Liver (tissue), 9 donors: ENCODE measurements around the gene ANKRD23. TPM values are rescaled to one million over a fixed set of nuclear protein-coding genes. Genes with fewer than 3 reads are reported as not detected.

Experiments
- DNase-seq: peaks from one replicate; pipeline ENCODE4 v3.0.0-alpha.2; 2017; ENCODE audit warnings: low spot score
- H3K27ac ChIP-seq, 2 donors: one replicate each; pipeline ENCODE4 v1.7.0; 2013; ENCODE audit warnings: inconsistent platforms in 2 of 2, low read length in 2 of 2, control low read depth in 1 of 2, low read depth in 1 of 2, mild to moderate bottlenecking in 1 of 2
- H3K27me3 ChIP-seq, 4 donors: one replicate each; pipeline versions ENCODE4 v1.6.1 to v1.7.0; 2013; ENCODE audit warnings: low read length in 3 of 4, inconsistent platforms in 1 of 4, mild to moderate bottlenecking in 1 of 4, moderate library complexity in 1 of 4; ENCODE audit not compliant: control insufficient read depth in 4 of 4, insufficient read depth in 4 of 4
- H3K36me3 ChIP-seq, 4 donors: one replicate each; pipeline versions ENCODE4 v1.6.1 to v1.7.0; 2013; ENCODE audit warnings: low read length in 3 of 4, mild to moderate bottlenecking in 3 of 4, low read depth in 1 of 4, moderate library complexity in 1 of 4; ENCODE audit not compliant: control insufficient read depth in 4 of 4, insufficient read depth in 3 of 4
- H3K4me1 ChIP-seq, 4 donors: one replicate each; pipeline versions ENCODE4 v1.6.1 to v1.7.0; 2013; ENCODE audit warnings: low read length in 3 of 4, mild to moderate bottlenecking in 3 of 4, moderate library complexity in 1 of 4; ENCODE audit not compliant: control insufficient read depth in 4 of 4, insufficient read depth in 4 of 4
- H3K4me3 ChIP-seq, 3 donors: one replicate each; pipeline versions ENCODE4 v1.6.1 to v1.7.0; 2013; ENCODE audit warnings: low read length in 3 of 3, control low read depth in 1 of 3, low read depth in 1 of 3, mild to moderate bottlenecking in 1 of 3
- H3K9ac ChIP-seq, 2 donors: one replicate each; pipeline ENCODE4 v1.7.0; 2013; ENCODE audit warnings: low read length in 2 of 2, mild to moderate bottlenecking in 2 of 2, moderate library complexity in 2 of 2, control low read depth in 1 of 2, low read depth in 1 of 2
- H3K9me3 ChIP-seq, 4 donors: one replicate each; pipeline versions ENCODE4 v1.6.1 to v1.7.0; 2013; ENCODE audit warnings: low read length in 3 of 4; ENCODE audit not compliant: control insufficient read depth in 4 of 4
- ATF3 ChIP-seq: IDR thresholded peaks from 2 replicates; pipeline ENCODE4 v1.6.1; 2016; ENCODE audit warnings: antibody characterized with exemption
- CTCF ChIP-seq: fragments of 150-350 bp; IDR thresholded peaks from 2 replicates; pipeline ENCODE4 v1.5.1; 2017; ENCODE audit warnings: improper control_type of control experiment, low read depth, low read length; ENCODE audit not compliant: missing input control
- EGR1 ChIP-seq, 2 donors: IDR thresholded peaks; 2 replicates each; pipeline ENCODE4 v1.6.1; 2016 to 2018; ENCODE audit warnings: antibody characterized with exemption in 2 of 2, low read depth in 2 of 2
- FOXA1 ChIP-seq: IDR thresholded peaks from 2 replicates; pipeline ENCODE4 v1.6.1; 2016; ENCODE audit warnings: antibody characterized with exemption
- FOXA2 ChIP-seq: IDR thresholded peaks from 2 replicates; pipeline ENCODE4 v1.6.1; 2016; ENCODE audit warnings: antibody characterized with exemption
- GABPA ChIP-seq, 2 donors: IDR thresholded peaks in 1 of 2; conservative IDR thresholded peaks in 1 of 2; 2 replicates each; pipeline ENCODE4 v1.6.1; 2016; ENCODE audit warnings: antibody characterized with exemption in 2 of 2, mild to moderate bottlenecking in 1 of 2, moderate library complexity in 1 of 2
- HNF4A ChIP-seq, 2 donors: conservative IDR thresholded peaks; 2 replicates each; pipeline ENCODE4 v1.6.1; 2016; ENCODE audit warnings: antibody characterized with exemption in 2 of 2, mild to moderate bottlenecking in 2 of 2
- HNF4G ChIP-seq: IDR thresholded peaks from 2 replicates; pipeline ENCODE4 v1.6.1; 2016; ENCODE audit warnings: antibody characterized with exemption
- JUND ChIP-seq, 2 donors: IDR thresholded peaks; 2 replicates each; pipeline ENCODE4 v1.6.1; 2016; ENCODE audit warnings: antibody characterized with exemption in 2 of 2
- MAX ChIP-seq: IDR thresholded peaks from 2 replicates; pipeline ENCODE4 v1.6.1; 2016; ENCODE audit warnings: antibody characterized with exemption
- NR2F2 ChIP-seq: IDR thresholded peaks from 2 replicates; pipeline ENCODE4 v1.6.1; 2016; ENCODE audit warnings: antibody characterized with exemption
- RAD21 ChIP-seq, 2 donors: IDR thresholded peaks; 2 replicates each; pipeline ENCODE4 v1.6.1; 2016; ENCODE audit warnings: antibody characterized with exemption in 2 of 2, mild to moderate bottlenecking in 2 of 2
- REST ChIP-seq: IDR thresholded peaks from 2 replicates; pipeline ENCODE4 v1.6.1; 2016; ENCODE audit warnings: antibody characterized with exemption, mild to moderate bottlenecking
- RXRA ChIP-seq, 2 donors: IDR thresholded peaks; 2 replicates each; pipeline ENCODE4 v1.6.1; 2017 to 2018; ENCODE audit warnings: antibody characterized with exemption in 2 of 2, mild to moderate bottlenecking in 1 of 2
- SP1 ChIP-seq: IDR thresholded peaks from 2 replicates; pipeline ENCODE4 v1.6.1; 2018; ENCODE audit warnings: antibody characterized with exemption, mild to moderate bottlenecking
- TAF1 ChIP-seq: conservative IDR thresholded peaks from 2 replicates; pipeline ENCODE4 v1.6.1; 2016; ENCODE audit warnings: antibody characterized with exemption, mild to moderate bottlenecking
- YY1 ChIP-seq: IDR thresholded peaks from 2 replicates; pipeline ENCODE4 v1.6.1; 2016; ENCODE audit warnings: antibody characterized with exemption, mild to moderate bottlenecking
- ZBTB33 ChIP-seq: IDR thresholded peaks from 2 replicates; pipeline ENCODE4 v1.6.1; 2016; ENCODE audit warnings: antibody characterized with exemption
- WGBS: extraction: QIAGEN DNeasy Blood & Tissue Kit; methylation state at CpG from one replicate; pipeline ENCODE4 v1.1.7; 2013; 5-methylcytosine and 5-hydroxymethylcytosine counted together
- polyA plus RNA-seq, 2 donors: library from polyadenylated mRNA; stranded (reverse) in 1 of 2; unstranded in 1 of 2; fragments of 200-250 nt in 1 of 2; fragments of >200 nt in 1 of 2; fragmentation: Nextera tagmentation in 1 of 2; extraction: Ambion mirVana in 1 of 2; gene quantifications; one replicate each; pipeline versions ENCODE4 v1.2.1 to v1.2.3, GENCODE V29; 2013 to 2015
- total RNA-seq, 2 donors: library from RNA; depleted of rRNA; stranded (reverse); fragments of >200 nt; gene quantifications; one replicate each; pipeline ENCODE4 v1.2.3, GENCODE V29; 2014
- donor health status: healthy.
- donor health status: healthy.
- donor health status: healthy.
- donor health status: healthy.
- donor health status: healthy.

Gene ANKRD23
- total and polyA plus RNA-seq, 4 donors, result 0.82 to 4.2 (median 1.9) TPM

- no peak overlapping the region for H3K27ac ChIP-seq
- TF ChIP-seq NR2F2, result no peak
- TF ChIP-seq MAX, result no peak
- H3K4me1 ChIP-seq, result peaks cover 0 to 16% (median 0%) of the 10 kb centered on the region in 4 donors
- no peak for DNase-seq
- H3K9ac ChIP-seq, result no peak overlapping the region
- H3K27me3 ChIP-seq, result no peaks in the 10 kb centered on the region
- no peaks in the 10 kb centered on the region for H3K9me3 ChIP-seq
- no peak overlapping the region for H3K4me3 ChIP-seq
- 81% methylated on average over 18 of the region's 18 CpGs for WGBS
- H3K36me3 ChIP-seq, result no peaks in the 10 kb centered on the region
These were observed 43.7 kb upstream of the ANKRD23 start for GRCh38 chr2:96887493-96888012.

GRCh38 chr2:96885432-96886347 lies 41.9 kb upstream of the ANKRD23 start:
- Histone ChIP-seq H3K4me3 (no peak overlapping the region), H3K27me3 (no peaks in the 10 kb centered on the region), H3K4me1 (peaks cover 0 to 13% (median 0%) of the 10 kb centered on the region in 4 donors), H3K27ac (peak overlapping the region in 1 of 2 donors; percentile 37), H3K36me3 (no peaks in the 10 kb centered on the region), H3K9me3 (no peaks in the 10 kb centered on the region), H3K9ac (no peak overlapping the region)
- DNase-seq, result no peak
- 89% methylated on average over 23 of the region's 23 CpGs for WGBS
- TF ChIP-seq HNF4A (conservative IDR thresholded peaks at IDR 0.05) (no peak), FOXA2 (no peak), ZBTB33 (no peak), CTCF (no peak), RXRA (IDR thresholded peaks at IDR 0.05) (no peak), REST (no peak), MAX (no peak), NR2F2 (no peak), YY1 (no peak), RAD21 (IDR thresholded peaks at IDR 0.05) (no peak), FOXA1 (no peak), ATF3 (no peak), GABPA (IDR thresholded peaks at IDR 0.05 in 1 of 2, conservative IDR thresholded peaks at IDR 0.05 in 1 of 2) (no peak), EGR1 (IDR thresholded peaks at IDR 0.05; ENCODE audit: low read depth in 2 of 2) (no peak), HNF4G (no peak), TAF1 (no peak), JUND (IDR thresholded peaks at IDR 0.05) (no peak), SP1 (no peak)
